ENCODE data around the gene SLC5A2.

DNA sequence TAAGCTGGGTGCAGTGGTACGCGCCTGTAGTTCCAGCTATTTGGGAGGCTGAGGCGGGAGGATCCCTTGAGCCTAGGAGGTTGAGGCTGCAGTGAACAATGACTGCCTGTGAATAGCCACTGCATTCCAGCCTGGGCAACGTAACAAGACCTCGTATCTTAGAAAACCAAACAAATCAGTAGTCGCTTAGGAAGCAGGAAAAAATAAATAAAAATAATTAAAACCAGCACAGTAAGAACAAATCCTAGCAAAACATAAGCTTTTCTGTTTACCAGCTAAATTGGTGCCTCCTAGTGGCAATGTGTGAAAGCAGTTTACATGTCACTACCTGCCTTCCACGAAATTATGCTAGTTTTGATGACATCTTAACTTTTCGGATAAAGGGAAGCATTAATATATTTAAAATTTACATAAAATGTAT lies 22.3 kb upstream of the SLC5A2 start:
- TF ChIP-seq POLR2A (IDR thresholded peaks at IDR 0.05) = no peak
- TF ChIP-seq, protein P1, sequence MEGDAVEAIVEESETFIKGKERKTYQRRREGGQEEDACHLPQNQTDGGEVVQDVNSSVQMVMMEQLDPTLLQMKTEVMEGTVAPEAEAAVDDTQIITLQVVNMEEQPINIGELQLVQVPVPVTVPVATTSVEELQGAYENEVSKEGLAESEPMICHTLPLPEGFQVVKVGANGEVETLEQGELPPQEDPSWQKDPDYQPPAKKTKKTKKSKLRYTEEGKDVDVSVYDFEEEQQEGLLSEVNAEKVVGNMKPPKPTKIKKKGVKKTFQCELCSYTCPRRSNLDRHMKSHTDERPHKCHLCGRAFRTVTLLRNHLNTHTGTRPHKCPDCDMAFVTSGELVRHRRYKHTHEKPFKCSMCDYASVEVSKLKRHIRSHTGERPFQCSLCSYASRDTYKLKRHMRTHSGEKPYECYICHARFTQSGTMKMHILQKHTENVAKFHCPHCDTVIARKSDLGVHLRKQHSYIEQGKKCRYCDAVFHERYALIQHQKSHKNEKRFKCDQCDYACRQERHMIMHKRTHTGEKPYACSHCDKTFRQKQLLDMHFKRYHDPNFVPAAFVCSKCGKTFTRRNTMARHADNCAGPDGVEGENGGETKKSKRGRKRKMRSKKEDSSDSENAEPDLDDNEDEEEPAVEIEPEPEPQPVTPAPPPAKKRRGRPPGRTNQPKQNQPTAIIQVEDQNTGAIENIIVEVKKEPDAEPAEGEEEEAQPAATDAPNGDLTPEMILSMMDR (IDR thresholded peaks at IDR 0.05) = peak in 3 of 4 experiments; percentile 28 to 50 (median 48)

All from uterus (tissue), 2 donors.